Parathyroid adenoma (tissue), 2 donors: Measurements from ENCODE around the gene RND3.

Source experiments
- H2AFZ ChIP-seq: fragments of 300-600 bp; sonication (generic); one replicate; pipeline ENCODE4 v1.7.0; 2017; ENCODE audit warnings: antibody characterized with exemption, mild to moderate bottlenecking
- H3K27ac ChIP-seq: fragments of 300-600 bp; sonication (generic); one replicate; pipeline ENCODE4 v1.7.0; 2017
- H3K27me3 ChIP-seq: fragments of 300-600 bp; sonication (generic); one replicate; pipeline ENCODE4 v1.7.0; 2017; ENCODE audit warnings: low read length; ENCODE audit not compliant: control insufficient read depth, insufficient read depth
- H3K36me3 ChIP-seq: fragments of 300-600 bp; sonication (generic); one replicate; pipeline ENCODE4 v1.7.0; 2017; ENCODE audit warnings: low read length; ENCODE audit not compliant: control insufficient read depth, insufficient read depth
- H3K4me1 ChIP-seq: fragments of 300-600 bp; sonication (generic); one replicate; pipeline ENCODE4 v1.7.0; 2017; ENCODE audit warnings: control low read depth
- H3K4me2 ChIP-seq: fragments of 300-600 bp; sonication (generic); one replicate; pipeline ENCODE4 v1.7.0; 2017; ENCODE audit warnings: low read length
- H3K4me3 ChIP-seq: fragments of 300-600 bp; sonication (generic); one replicate; pipeline ENCODE4 v1.7.0; 2017; ENCODE audit warnings: low read depth, low read length
- H3K79me2 ChIP-seq: fragments of 300-600 bp; sonication (generic); one replicate; pipeline ENCODE4 v1.7.0; 2017; ENCODE audit warnings: control low read depth
- H3K9ac ChIP-seq: fragments of 300-600 bp; sonication (generic); one replicate; pipeline ENCODE4 v1.7.0; 2017; ENCODE audit warnings: mild to moderate bottlenecking
- H3K9me3 ChIP-seq: fragments of 300-600 bp; sonication (generic); one replicate; pipeline ENCODE4 v1.7.0; 2017; ENCODE audit warnings: low read length; ENCODE audit not compliant: control insufficient read depth
- CTCF ChIP-seq: fragments of 300-600 bp; sonication (generic); IDR thresholded peaks from one replicate; pipeline ENCODE4 v1.7.0; 2017; ENCODE audit warnings: antibody characterized with exemption, mild to moderate bottlenecking
- donor health status: primary hyperparathyroidism.

RND3 gene

DNA sequence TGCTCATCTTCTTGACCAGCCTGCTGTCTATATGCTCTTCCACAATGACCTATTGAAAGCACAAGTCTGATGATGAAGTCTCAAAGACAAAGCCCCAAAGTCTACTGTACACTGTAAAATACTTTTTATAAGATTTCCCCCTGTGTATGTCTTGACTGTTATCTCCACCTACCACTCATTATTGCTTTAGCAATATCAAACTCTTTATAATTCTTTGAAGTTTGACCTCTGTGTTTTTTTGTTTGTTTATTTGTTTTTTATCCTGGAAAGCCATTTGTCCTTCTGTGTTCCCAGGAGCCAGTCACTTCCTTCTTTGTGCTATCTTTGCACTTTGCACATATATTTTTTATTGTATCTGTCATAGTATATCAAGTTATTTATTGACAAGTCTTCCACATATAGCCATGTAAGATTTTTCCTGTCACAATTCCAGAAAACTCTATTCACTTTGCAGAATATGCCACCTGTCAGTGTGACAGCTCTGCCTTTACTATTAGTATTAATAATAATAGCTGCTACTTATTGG lies 66.3 kb downstream of the RND3 start:
- no peaks in the 10 kb centered on the region for H3K9me3 ChIP-seq
- H3K79me2 ChIP-seq: no peaks in the 10 kb centered on the region
- TF ChIP-seq CTCF: no peak
- H3K4me1 ChIP-seq: no peaks in the 10 kb centered on the region
- H2AFZ ChIP-seq: no peak overlapping the region
- H3K36me3 ChIP-seq: no peaks in the 10 kb centered on the region
- H3K27ac ChIP-seq: no peak overlapping the region
- no peak overlapping the region for H3K9ac ChIP-seq
- no peak overlapping the region for H3K4me2 ChIP-seq
- H3K4me3 ChIP-seq: no peak overlapping the region
- no peaks in the 10 kb centered on the region for H3K27me3 ChIP-seq

DNA sequence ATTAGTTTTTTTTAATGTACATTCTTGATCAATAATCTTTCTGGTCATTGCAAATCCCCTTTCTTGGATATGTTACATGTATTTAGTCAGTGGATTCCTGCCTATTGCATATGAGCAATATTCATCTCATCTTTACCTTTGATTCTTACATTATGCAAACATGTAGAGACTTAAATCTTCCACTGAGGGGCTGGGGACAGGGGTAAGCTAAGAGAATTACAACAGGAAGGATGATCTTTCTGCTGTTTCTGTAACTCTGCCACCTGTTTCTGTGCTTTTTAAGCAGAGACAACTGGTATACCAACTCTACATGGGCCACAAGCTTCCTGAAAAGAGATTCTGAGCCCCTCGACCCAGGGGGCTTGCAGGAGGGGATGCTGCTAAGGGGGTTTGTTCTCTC lies 68.6 kb downstream of the RND3 start:
- Histone ChIP-seq H3K79me2 (no peaks in the 10 kb centered on the region), H3K36me3 (no peaks in the 10 kb centered on the region), H3K27ac (no peak overlapping the region), H3K4me3 (no peak overlapping the region), H3K4me1 (no peaks in the 10 kb centered on the region), H3K4me2 (no peak overlapping the region), H3K27me3 (no peaks in the 10 kb centered on the region), H3K9ac (no peak overlapping the region), H2AFZ (no peak overlapping the region), H3K9me3 (no peaks in the 10 kb centered on the region)
- no peak for TF ChIP-seq CTCF
